HG03342 (cell line): ENCODE measurements around the gene CLCN4.

Source experiments
- ATAC-seq: cut with Tn5 transposase; IDR thresholded peaks from one replicate; pipeline ENCODE4 v1.9.1; 2021; ENCODE audit warnings: mild to moderate bottlenecking, moderate library complexity; ENCODE audit not compliant: unreplicated experiment

CLCN4 gene

GRCh38 chrX:10156199-10157031 lies at the start of gene CLCN4:
CLCN4 (plus strand) TSS chrX:10156975; CDS start chrX:10185033, 28,058 bp downstream.
- peak; percentile 65 for ATAC-seq

- no peak for ATAC-seq
These were observed 49.3 kb upstream of the CLCN4 start for GRCh38 chrX:10107483-10107882.

- no peak for ATAC-seq
These were observed 48.5 kb upstream of the CLCN4 start for GRCh38 chrX:10108288-10108687.

- no peak for ATAC-seq
These were observed 47.1 kb upstream of the CLCN4 start for GRCh38 chrX:10109695-10110094.

- ATAC-seq = no peak
These were observed 46.3 kb upstream of the CLCN4 start for GRCh38 chrX:10110316-10110935.

GRCh38 chrX:10110984-10111363 lies 45.8 kb upstream of the CLCN4 start:
- no peak for ATAC-seq

- ATAC-seq = no peak
These were observed 45.2 kb upstream of the CLCN4 start for GRCh38 chrX:10111364-10112148.

GRCh38 chrX:10112510-10112909 lies 44.3 kb upstream of the CLCN4 start:
- no peak for ATAC-seq

- ATAC-seq = no peak
These were observed 41.7 kb upstream of the CLCN4 start for GRCh38 chrX:10115082-10115481.

GRCh38 chrX:10117301-10117700 lies 39.5 kb upstream of the CLCN4 start:
- no peak for ATAC-seq

GRCh38 chrX:10117864-10118377 lies 38.9 kb upstream of the CLCN4 start:
- ATAC-seq = no peak

GRCh38 chrX:10118530-10118929 lies 38.2 kb upstream of the CLCN4 start:
- ATAC-seq = no peak

GRCh38 chrX:10119399-10119990 lies 37.3 kb upstream of the CLCN4 start:
- peak; percentile 59 for ATAC-seq

GRCh38 chrX:10120331-10120730 lies 36.4 kb upstream of the CLCN4 start:
- ATAC-seq = no peak

- no peak for ATAC-seq
These were observed 35.9 kb upstream of the CLCN4 start for GRCh38 chrX:10120828-10121227.

GRCh38 chrX:10121787-10122186 lies 35.0 kb upstream of the CLCN4 start:
- ATAC-seq = peak; percentile 65

- no peak for ATAC-seq
These were observed 32.1 kb upstream of the CLCN4 start for GRCh38 chrX:10124506-10125247.

- ATAC-seq = no peak
These were observed 31.5 kb upstream of the CLCN4 start for GRCh38 chrX:10125248-10125615.

- ATAC-seq = no peak
These were observed 30.7 kb upstream of the CLCN4 start for GRCh38 chrX:10126044-10126443.

GRCh38 chrX:10126834-10127233 lies 29.9 kb upstream of the CLCN4 start:
- no peak for ATAC-seq
